Measurements from ENCODE around the gene KLK11.

GRCh38 chr19:50979758-50980157 is 46.7 kb downstream of the KLK11 start:
- TF ChIP-seq CTCF (IDR thresholded peaks at IDR 0.05) (no peak), SIN3A (IDR thresholded peaks at IDR 0.05; ENCODE audit: borderline replicate concordance, insufficient read depth, low read depth, low read length) (no peak), REST (IDR thresholded peaks at IDR 0.05; ENCODE audit: insufficient read depth in 1 of 2, low read depth in 2 of 2, low read length in 1 of 2) (no peak), POLR2AphosphoS5 (IDR thresholded peaks at IDR 0.05; ENCODE audit: low read depth, low read length) (no peak), TCF7L2 (IDR thresholded peaks at IDR 0.05; ENCODE audit: low read depth, low read length) (no peak)

Data from Panc1 (cell line).